Cardiac fibroblast (primary cell): ENCODE measurements around the gene GLO1.
"Not testable (repeated sequence)": the region's sequence is repeated elsewhere in the genome, so short reads cannot be mapped to it uniquely, and the experiment has no call there.

ENCODE experiments used
- DNase-seq, 2 donors: peaks; one replicate each; pipeline versions ENCODE4 v3.0.0 to v3.0.0-alpha.2; 2010; ENCODE audit warnings: low read depth in 2 of 2
- H3K4me3 ChIP-seq, 2 donors: replicated peaks in 1 of 2; 1 replicate in 1 of 2; 2 replicates in 1 of 2; pipeline ENCODE4 v1.5.1; 2011; ENCODE audit warnings: low read depth in 2 of 2, low read length in 2 of 2, mild to moderate bottlenecking in 2 of 2, moderate library complexity in 1 of 2
- CTCF ChIP-seq: IDR thresholded peaks from one replicate; pipeline ENCODE4 v1.5.1; 2011; ENCODE audit warnings: low read depth, mild to moderate bottlenecking, low read length, inconsistent platforms

Gene GLO1

GRCh38 chr6:38713812-38714211 is 10.9 kb upstream of the GLO1 start:
- no peak for TF ChIP-seq CTCF
- no peak overlapping the region for H3K4me3 ChIP-seq
- DNase-seq: peak in 1 of 2 donors; percentile 12

- DNase-seq: no peak
- no peak for TF ChIP-seq CTCF
- H3K4me3 ChIP-seq: no peak overlapping the region
These were observed 5.6 kb upstream of the GLO1 start for GRCh38 chr6:38708496-38708895.

GRCh38 chr6:38705924-38706323 is 3.0 kb upstream of the GLO1 start:
- no peak for TF ChIP-seq CTCF
- H3K4me3 ChIP-seq: no peak overlapping the region

GRCh38 chr6:38703949-38704590 is 1.1 kb upstream of the GLO1 start:
- no peak for TF ChIP-seq CTCF
- no peak overlapping the region for H3K4me3 ChIP-seq
- peak in 1 of 2 donors; percentile 21 for DNase-seq

More at GRCh38 chr6:38705924-38706323, 3.0 kb upstream of the GLO1 start:
- no peak for DNase-seq

GRCh38 chr6:38701551-38701950 is 1.4 kb downstream of the GLO1 start:
- DNase-seq: no peak
- H3K4me3 ChIP-seq: no peak overlapping the region
- no peak for TF ChIP-seq CTCF

GRCh38 chr6:38699702-38700101 is 3.2 kb downstream of the GLO1 start:
- not testable (repeated sequence) for H3K4me3 ChIP-seq, DNase-seq

- H3K4me3 ChIP-seq: no peak overlapping the region
These were observed 5.1 kb downstream of the GLO1 start for GRCh38 chr6:38697846-38698245.

More at GRCh38 chr6:38697846-38698245, 5.1 kb downstream of the GLO1 start:
- DNase-seq: no peak
- no peak for TF ChIP-seq CTCF
